Measurements from ENCODE around the gene GALNT17. TPM values are rescaled to one million over a fixed set of nuclear protein-coding genes. Genes with fewer than 3 reads are reported as not detected.

The GALNT17 gene
- total RNA-seq, 1 experiment from 2014 or later, result not detected

DNA sequence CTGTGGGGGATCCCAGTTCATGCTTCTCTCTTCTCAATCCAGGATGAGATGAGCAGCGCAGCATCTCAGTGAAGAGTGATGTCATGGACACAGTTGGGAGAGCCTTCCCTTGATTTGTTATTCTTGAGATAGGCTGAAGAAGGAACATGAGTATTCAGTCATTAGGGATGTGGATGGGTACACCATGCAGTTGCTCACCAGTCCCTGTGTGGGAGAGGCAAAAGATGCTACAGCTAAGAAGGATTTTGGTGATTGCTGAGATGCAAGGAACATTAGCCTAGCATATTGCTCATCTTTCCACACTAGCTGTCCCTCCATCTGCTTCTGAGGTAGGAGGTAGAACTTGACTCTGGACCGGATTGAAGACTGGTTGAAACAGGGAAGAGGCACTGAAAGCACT, 179.6 kb downstream of the GALNT17 start:
- H3K27ac ChIP-seq (ENCODE audit: low read length), result no peak overlapping the region
- no peak for DNase-seq

DNA sequence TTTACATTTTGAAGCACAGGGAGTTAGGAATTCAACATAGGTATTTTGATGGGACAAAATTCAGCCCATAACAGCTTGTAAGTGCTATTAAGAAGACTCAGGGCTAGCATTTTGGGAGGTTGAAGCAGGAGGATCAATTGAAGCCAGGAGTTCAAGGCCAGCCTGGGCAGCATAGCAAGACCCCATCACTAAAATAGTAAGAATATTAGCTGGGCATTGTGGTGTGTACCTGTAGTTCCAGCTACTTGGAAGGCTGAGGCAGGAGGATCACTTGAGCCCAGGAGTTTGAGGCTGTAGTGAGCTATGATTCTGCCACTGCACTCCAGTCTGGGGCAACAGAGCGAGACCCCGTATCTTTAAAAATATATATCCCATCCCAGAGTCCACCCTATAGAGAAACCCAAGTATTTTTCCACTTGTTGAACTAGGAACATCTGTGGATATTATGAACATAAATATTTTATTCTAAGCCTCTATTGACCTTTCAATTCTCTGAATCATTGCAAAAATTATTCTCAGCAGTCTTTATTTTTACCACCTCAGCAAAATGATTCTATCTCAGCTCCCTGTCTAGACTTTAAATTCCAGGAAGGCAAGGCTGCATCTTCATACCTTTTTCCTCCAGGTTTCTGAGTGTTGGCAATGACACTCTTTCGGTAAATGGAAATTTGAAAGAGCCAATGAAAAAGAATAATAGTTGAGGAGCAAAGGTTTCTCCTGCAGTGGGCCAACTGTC, 181.0 kb downstream of the GALNT17 start:
- CTCF ChIA-PET, result no interaction called here
- no TSS peak for BruUV-seq (replicated peaks)
- Histone ChIP-seq H3K9ac (ENCODE audit: low read length) (no peak overlapping the region), H3K27ac (ENCODE audit: low read length) (no peak overlapping the region), H3K36me3 (ENCODE audit: low read depth, low read length) (no peaks in the 10 kb centered on the region), H3K4me1 (ENCODE audit: insufficient read depth, low read length) (no peaks in the 10 kb centered on the region), H3K4me3 (ENCODE audit: low read length) (no peak overlapping the region), H3K9me2 (replicated peaks; ENCODE audit: low read length) (no peaks in the 10 kb centered on the region), H3K9me3 (ENCODE audit: low read length) (no peaks in the 10 kb centered on the region), H4K20me1 (ENCODE audit: low read length) (no peaks in the 10 kb centered on the region), H3K27me3 (ENCODE audit: low read length) (no peaks in the 10 kb centered on the region), H2AFZ (ENCODE audit: low read length) (no peak overlapping the region), H3K4me2 (ENCODE audit: low read length) (no peak overlapping the region), H3K79me2 (ENCODE audit: low read length) (no peaks in the 10 kb centered on the region), H3F3A (ENCODE audit: low read length, unreplicated experiment) (no peaks in the 10 kb centered on the region)
- DNase-seq (no peak), ATAC-seq (no peak)
- POLR2A ChIA-PET (ENCODE audit: unreplicated experiment), result no interaction called here
- TF ChIP-seq, protein P1, sequence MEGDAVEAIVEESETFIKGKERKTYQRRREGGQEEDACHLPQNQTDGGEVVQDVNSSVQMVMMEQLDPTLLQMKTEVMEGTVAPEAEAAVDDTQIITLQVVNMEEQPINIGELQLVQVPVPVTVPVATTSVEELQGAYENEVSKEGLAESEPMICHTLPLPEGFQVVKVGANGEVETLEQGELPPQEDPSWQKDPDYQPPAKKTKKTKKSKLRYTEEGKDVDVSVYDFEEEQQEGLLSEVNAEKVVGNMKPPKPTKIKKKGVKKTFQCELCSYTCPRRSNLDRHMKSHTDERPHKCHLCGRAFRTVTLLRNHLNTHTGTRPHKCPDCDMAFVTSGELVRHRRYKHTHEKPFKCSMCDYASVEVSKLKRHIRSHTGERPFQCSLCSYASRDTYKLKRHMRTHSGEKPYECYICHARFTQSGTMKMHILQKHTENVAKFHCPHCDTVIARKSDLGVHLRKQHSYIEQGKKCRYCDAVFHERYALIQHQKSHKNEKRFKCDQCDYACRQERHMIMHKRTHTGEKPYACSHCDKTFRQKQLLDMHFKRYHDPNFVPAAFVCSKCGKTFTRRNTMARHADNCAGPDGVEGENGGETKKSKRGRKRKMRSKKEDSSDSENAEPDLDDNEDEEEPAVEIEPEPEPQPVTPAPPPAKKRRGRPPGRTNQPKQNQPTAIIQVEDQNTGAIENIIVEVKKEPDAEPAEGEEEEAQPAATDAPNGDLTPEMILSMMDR (conservative IDR thresholded peaks at IDR 0.05; ENCODE audit: low read depth, low read length), result no peak
- TF ChIP-seq EZH2phosphoT487 (IDR thresholded peaks at IDR 0.05; ENCODE audit: borderline replicate concordance, low read length), result no peak
- no peak for TF ChIP-seq EZH2 (IDR thresholded peaks at IDR 0.05; ENCODE audit: low read length, unreplicated experiment)
- intact Hi-C loops (cut with micrococcal nuclease), result no loop called here

More for the DNA sequence above, 179.6 kb downstream of the GALNT17 start:
- no peaks in the 10 kb centered on the region for H3K4me1 ChIP-seq (ENCODE audit: insufficient read depth, low read length)
- no TSS peak for BruUV-seq (replicated peaks)
- H4K20me1 ChIP-seq (ENCODE audit: low read length), result no peaks in the 10 kb centered on the region
- CTCF ChIA-PET, result no interaction called here
- ATAC-seq, result no peak
- H3K9me3 ChIP-seq (ENCODE audit: low read length), result no peaks in the 10 kb centered on the region
- no peak overlapping the region for H3K4me2 ChIP-seq (ENCODE audit: low read length)
- no peak overlapping the region for H3K4me3 ChIP-seq (ENCODE audit: low read length)
- H3K9ac ChIP-seq (ENCODE audit: low read length), result no peak overlapping the region
- no peaks in the 10 kb centered on the region for H3F3A ChIP-seq (ENCODE audit: low read length, unreplicated experiment)
- intact Hi-C loops (cut with micrococcal nuclease), result no loop called here
- no peaks in the 10 kb centered on the region for H3K79me2 ChIP-seq (ENCODE audit: low read length)
- H2AFZ ChIP-seq (ENCODE audit: low read length), result no peak overlapping the region
- no peaks in the 10 kb centered on the region for H3K36me3 ChIP-seq (ENCODE audit: low read depth, low read length)
- POLR2A ChIA-PET (ENCODE audit: unreplicated experiment), result no interaction called here
- TF ChIP-seq EZH2phosphoT487 (IDR thresholded peaks at IDR 0.05; ENCODE audit: borderline replicate concordance, low read length) (no peak), EZH2 (IDR thresholded peaks at IDR 0.05; ENCODE audit: low read length, unreplicated experiment) (no peak)
- TF ChIP-seq, protein P1 (conservative IDR thresholded peaks at IDR 0.05; ENCODE audit: low read depth, low read length), result no peak
- H3K27me3 ChIP-seq (ENCODE audit: low read length), result no peaks in the 10 kb centered on the region
- no peaks in the 10 kb centered on the region for H3K9me2 ChIP-seq (replicated peaks; ENCODE audit: low read length)

DNA sequence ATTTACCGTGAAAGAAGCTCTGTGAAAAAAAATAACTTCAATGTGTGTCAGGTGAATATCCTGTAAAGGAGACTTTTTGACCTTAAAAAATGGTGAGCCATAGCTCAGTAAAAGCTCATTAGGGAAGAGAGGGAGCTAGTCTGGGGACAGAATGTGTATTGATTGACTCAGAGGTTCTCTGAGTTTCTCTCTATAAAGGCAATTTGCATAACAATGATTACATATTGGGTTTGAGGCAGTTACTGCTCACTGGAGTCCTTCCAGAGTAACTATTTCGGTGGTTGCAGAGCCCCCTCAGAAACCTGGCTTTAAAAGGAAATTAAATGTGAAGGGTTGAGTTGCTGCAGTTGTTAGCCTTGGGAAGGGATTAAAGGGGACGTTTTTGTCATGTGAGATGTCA, 181.6 kb downstream of the GALNT17 start:
- Histone ChIP-seq H4K20me1 (ENCODE audit: low read length) (no peaks in the 10 kb centered on the region), H3K9me3 (ENCODE audit: low read length) (no peaks in the 10 kb centered on the region), H3F3A (ENCODE audit: low read length, unreplicated experiment) (no peaks in the 10 kb centered on the region), H3K4me2 (ENCODE audit: low read length) (no peak overlapping the region), H3K4me3 (ENCODE audit: low read length) (no peak overlapping the region), H3K36me3 (ENCODE audit: low read depth, low read length) (no peaks in the 10 kb centered on the region), H2AFZ (ENCODE audit: low read length) (no peak overlapping the region), H3K9ac (ENCODE audit: low read length) (no peak overlapping the region), H3K27me3 (ENCODE audit: low read length) (no peaks in the 10 kb centered on the region), H3K27ac (ENCODE audit: low read length) (no peak overlapping the region), H3K4me1 (ENCODE audit: insufficient read depth, low read length) (no peaks in the 10 kb centered on the region), H3K9me2 (replicated peaks; ENCODE audit: low read length) (no peaks in the 10 kb centered on the region), H3K79me2 (ENCODE audit: low read length) (no peaks in the 10 kb centered on the region)
- TF ChIP-seq, protein P1 (conservative IDR thresholded peaks at IDR 0.05; ENCODE audit: low read depth, low read length), result no peak
- TF ChIP-seq EZH2 (IDR thresholded peaks at IDR 0.05; ENCODE audit: low read length, unreplicated experiment), result no peak
- TF ChIP-seq EZH2phosphoT487 (IDR thresholded peaks at IDR 0.05; ENCODE audit: borderline replicate concordance, low read length), result no peak
- CTCF ChIA-PET, result no interaction called here
- intact Hi-C loops (cut with micrococcal nuclease), result no loop called here
- no TSS peak for BruUV-seq (replicated peaks)
- POLR2A ChIA-PET (ENCODE audit: unreplicated experiment), result no interaction called here
- ATAC-seq (no peak), DNase-seq (no peak)
